Cardiac fibroblast (primary cell): Measurements from ENCODE around the gene SCNN1B.

Experiments used
- DNase-seq, 2 donors: peaks; one replicate each; pipeline versions ENCODE4 v3.0.0 to v3.0.0-alpha.2; 2010; ENCODE audit warnings: low read depth in 2 of 2
- H3K4me3 ChIP-seq, 2 donors: replicated peaks in 1 of 2; 1 replicate in 1 of 2; 2 replicates in 1 of 2; pipeline ENCODE4 v1.5.1; 2011; ENCODE audit warnings: low read depth in 2 of 2, low read length in 2 of 2, mild to moderate bottlenecking in 2 of 2, moderate library complexity in 1 of 2
- CTCF ChIP-seq: IDR thresholded peaks from one replicate; pipeline ENCODE4 v1.5.1; 2011; ENCODE audit warnings: low read depth, mild to moderate bottlenecking, low read length, inconsistent platforms

Gene SCNN1B

GRCh38 chr16:23351360-23351759 is 49.3 kb downstream of the SCNN1B start:
- no peak for TF ChIP-seq CTCF
- H3K4me3 ChIP-seq = no peak overlapping the region
- no peak for DNase-seq

- DNase-seq = no peak
- no peak for TF ChIP-seq CTCF
- no peak overlapping the region for H3K4me3 ChIP-seq
These were observed 51.3 kb downstream of the SCNN1B start for GRCh38 chr16:23353440-23353839.

GRCh38 chr16:23354246-23354645 is 52.1 kb downstream of the SCNN1B start:
- TF ChIP-seq CTCF = no peak
- DNase-seq = no peak
- H3K4me3 ChIP-seq = no peak overlapping the region

- DNase-seq = no peak
- H3K4me3 ChIP-seq = no peak overlapping the region
- no peak for TF ChIP-seq CTCF
These were observed 53.1 kb downstream of the SCNN1B start for GRCh38 chr16:23355106-23355670.

GRCh38 chr16:23356941-23357340 is 54.8 kb downstream of the SCNN1B start:
- no peak for TF ChIP-seq CTCF
- DNase-seq = no peak
- H3K4me3 ChIP-seq = no peak overlapping the region

GRCh38 chr16:23357761-23358290 is 55.7 kb downstream of the SCNN1B start:
- no peak for TF ChIP-seq CTCF
- H3K4me3 ChIP-seq = no peak overlapping the region
- no peak for DNase-seq
